ENCODE data around the gene TXNDC12.

GRCh38 chr1:51973587-51974474 lies 81.2 kb downstream of the TXNDC12 start:
- TF ChIP-seq CTCF (IDR thresholded peaks at IDR 0.05) (no peak), POLR2AphosphoS5 (IDR thresholded peaks at IDR 0.05; ENCODE audit: low read depth, low read length) (no peak)
